AG04449 (cell line): Measurements from ENCODE around the gene CALML5.

ENCODE experiments used
- CTCF ChIA-PET: fragments of 350-600 bp; formaldehyde crosslinking; extraction: SDS; loops from one replicate; lab custom pipeline; 2021; ENCODE audit warnings: antibody characterized with exemption; lab: Yijun Ruan, JAX
- POLR2A ChIA-PET: fragments of 400-600, 350-600 bp; formaldehyde crosslinking; extraction: SDS; loops from one replicate; lab custom pipeline; 2020; ENCODE audit warnings: antibody characterized with exemption, inconsistent platforms; lab: Yijun Ruan, JAX
- DNase-seq: peaks from one replicate; pipeline ENCODE4 v3.0.0-alpha.2; 2010; ENCODE audit warnings: low read depth, low spot score
- H3K4me3 ChIP-seq: 2 replicates; pipeline ENCODE4 v1.5.1; 2011; ENCODE audit warnings: low read depth, mild to moderate bottlenecking, control low read depth, low read length
- TF ChIP-seq, protein P1 (sequence below): IDR thresholded peaks from one replicate; pipeline ENCODE4 v1.5.1; 2011; ENCODE audit warnings: mild to moderate bottlenecking, moderate library complexity, low read length, control low read depth, inconsistent platforms; ENCODE audit not compliant: insufficient read depth; ENCODE audit errors: missing control alignments

Gene CALML5

DNA sequence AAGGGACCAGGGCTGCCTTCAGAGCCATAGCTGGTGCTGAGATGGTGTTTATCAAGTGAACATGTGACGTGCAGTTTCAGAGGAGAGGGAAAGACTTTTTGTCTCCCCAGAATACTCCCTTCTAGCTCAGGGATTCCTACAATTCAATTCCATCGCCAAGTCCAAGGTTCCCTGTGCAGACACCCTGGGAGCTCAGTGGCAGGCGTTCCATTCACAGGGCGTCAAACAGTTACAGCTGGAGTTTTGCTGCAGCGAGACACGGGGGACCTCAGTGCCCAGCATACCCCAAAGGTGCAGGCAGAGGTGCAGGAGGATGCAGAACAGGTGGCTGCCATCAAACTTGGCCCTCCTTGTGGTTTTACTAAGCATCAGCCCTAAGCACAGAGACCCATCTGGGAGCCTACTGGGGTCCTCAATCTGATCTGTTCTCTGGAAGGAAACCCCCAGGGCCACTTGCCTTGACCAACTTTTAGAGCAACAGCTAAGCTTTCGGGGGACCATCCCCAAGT is 846 bp upstream of the CALML5 start:
- no peak for DNase-seq
- CTCF ChIA-PET = interaction anchor here (1.1 kb wide), 1 partner anchor 123 kb away, joined by 3 read pairs; no protein-coding TSS in a partner anchor
- TF ChIP-seq, protein P1, sequence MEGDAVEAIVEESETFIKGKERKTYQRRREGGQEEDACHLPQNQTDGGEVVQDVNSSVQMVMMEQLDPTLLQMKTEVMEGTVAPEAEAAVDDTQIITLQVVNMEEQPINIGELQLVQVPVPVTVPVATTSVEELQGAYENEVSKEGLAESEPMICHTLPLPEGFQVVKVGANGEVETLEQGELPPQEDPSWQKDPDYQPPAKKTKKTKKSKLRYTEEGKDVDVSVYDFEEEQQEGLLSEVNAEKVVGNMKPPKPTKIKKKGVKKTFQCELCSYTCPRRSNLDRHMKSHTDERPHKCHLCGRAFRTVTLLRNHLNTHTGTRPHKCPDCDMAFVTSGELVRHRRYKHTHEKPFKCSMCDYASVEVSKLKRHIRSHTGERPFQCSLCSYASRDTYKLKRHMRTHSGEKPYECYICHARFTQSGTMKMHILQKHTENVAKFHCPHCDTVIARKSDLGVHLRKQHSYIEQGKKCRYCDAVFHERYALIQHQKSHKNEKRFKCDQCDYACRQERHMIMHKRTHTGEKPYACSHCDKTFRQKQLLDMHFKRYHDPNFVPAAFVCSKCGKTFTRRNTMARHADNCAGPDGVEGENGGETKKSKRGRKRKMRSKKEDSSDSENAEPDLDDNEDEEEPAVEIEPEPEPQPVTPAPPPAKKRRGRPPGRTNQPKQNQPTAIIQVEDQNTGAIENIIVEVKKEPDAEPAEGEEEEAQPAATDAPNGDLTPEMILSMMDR = no peak
- POLR2A ChIA-PET = no interaction called here
- no peak overlapping the region for H3K4me3 ChIP-seq

DNA sequence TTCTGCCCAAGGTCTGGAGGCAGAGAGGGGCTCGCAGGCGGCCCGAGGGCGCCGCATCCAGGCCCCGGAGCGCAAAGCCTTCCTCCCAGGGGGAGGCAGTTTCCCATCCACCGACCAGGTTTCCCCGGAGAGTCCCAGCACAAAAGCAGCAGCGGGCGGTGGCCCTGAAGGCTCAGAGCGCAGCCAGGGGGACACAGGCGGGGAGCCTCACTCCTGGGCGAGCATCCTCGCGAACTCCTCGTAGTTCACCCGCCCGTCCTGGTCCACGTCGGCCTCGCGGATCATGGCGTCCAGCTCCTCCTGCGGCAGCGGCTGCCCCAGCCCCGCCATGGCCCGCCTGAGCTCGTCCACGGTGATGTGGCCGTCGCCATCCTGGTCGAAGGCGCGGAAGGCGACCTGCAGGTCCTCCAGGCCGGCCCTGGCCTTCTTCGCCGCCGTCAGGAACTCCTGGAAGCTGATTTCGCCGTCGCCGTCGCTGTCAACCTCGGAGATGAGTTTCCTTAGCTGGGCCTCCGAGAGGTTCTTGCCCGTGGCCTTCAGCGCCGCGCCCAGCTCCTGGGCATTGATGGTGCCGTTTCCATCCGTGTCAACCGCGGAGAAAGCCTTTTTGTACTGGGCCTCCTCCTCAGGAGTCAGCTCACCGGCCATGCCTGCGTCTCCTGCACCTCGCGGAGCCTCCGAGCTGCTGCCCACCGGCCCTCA is 428 bp downstream of the CALML5 start:
- no peak for DNase-seq
- CTCF ChIA-PET = no interaction called here

DNA sequence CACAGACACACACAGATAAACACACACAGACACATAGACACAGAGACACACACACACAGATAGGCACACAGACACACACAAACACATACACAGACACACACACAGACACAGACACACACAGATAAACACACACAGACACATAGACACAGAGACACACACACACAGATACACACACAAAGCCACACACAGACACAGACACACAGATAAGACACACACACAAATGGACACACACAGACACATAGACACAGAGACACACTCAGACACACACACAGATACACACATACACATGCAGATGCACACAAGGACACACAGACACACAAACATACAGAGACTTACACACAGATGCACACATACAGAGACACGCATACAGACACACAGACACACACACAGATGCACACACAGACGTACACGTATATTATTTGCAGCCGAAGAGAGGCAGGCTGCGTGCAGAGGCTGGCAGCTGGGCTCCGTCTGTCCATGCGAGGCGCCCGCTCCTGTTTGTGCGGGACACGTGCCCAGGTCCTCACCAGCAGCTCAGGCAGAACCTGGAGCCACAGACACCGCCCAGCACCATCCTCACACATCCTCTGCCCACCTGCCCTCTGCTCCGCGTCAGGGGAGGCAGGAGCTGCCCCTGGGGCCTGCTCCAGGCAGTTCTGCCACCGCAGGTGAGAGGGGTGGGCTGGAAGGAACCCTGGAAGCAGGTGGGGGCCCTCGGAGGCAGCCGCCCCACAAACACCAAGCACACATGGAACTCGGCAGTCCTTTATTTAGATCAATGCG is 1.2 kb downstream of the CALML5 start:
- no peak overlapping the region for H3K4me3 ChIP-seq
- DNase-seq = no peak
- TF ChIP-seq, protein P1 = no peak
- POLR2A ChIA-PET = no interaction called here
- CTCF ChIA-PET = no interaction called here

More for the DNA sequence above, 428 bp downstream of the CALML5 start:
- TF ChIP-seq, protein P1 = no peak
- H3K4me3 ChIP-seq = no peak overlapping the region
- POLR2A ChIA-PET = no interaction called here

DNA sequence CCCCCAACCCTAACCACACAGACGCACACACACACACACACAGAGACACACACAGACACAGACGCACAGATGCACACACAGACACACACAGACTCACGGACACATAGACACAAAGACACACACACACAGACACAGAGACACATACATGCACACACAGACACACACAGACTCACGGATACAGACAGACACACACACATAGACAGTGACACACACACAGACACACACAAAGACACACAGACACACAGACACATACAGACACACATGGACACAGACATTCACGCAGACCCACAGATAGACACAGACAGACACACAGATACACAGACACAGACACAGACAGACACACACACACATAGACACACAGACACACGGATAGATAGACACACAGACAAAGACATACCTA is 2.1 kb downstream of the CALML5 start:
- H3K4me3 ChIP-seq = no peak overlapping the region
- POLR2A ChIA-PET = no interaction called here
- TF ChIP-seq, protein P1 = no peak
- CTCF ChIA-PET = no interaction called here
- DNase-seq = no peak

DNA sequence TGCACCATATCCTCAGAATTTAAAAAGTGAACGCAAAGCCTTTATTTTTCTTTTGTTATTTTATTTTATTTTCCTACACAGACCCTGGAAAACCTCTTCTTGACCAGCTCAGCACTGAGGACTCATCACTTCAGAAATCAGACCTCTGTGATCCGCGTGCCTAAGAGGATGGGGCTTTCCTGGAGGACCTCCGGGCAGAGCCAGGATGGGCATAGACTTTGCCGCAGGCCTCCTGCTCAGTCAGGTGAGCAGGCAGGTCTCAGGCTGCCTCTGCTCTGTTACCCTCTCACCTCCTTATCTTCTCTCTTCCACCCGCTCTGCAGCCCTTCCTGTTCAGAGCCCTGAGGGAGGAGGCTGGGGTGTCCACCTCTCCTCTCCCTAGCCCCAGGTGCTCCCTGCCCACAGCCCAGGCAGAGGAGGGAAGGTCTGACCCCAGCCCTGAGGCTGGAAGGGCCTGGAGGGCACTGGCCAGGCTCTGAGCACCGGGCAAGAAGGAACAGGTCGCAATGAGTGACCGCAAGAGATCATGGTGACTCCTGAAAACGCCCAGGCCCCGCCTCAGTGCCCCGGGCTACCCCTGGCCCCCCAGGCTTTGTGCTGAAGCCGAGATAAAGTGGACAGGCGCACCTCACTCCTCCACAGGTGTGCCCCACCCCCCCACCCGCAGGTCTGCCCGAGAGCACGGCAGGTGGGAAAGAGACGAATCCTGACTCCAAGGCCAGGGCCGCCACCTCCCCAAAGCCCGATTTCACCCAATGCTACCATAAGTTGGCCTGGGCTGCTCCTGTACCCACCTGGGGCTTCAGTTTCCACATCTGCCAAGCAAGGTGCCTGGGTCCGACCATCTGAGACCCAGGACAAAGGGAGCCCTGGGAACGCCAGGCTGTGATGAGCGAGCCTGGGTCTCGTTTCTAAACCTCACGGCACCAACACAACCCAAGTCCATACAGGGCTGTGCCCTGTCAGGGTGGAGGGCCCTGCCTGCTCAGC is 2.8 kb downstream of the CALML5 start:
- ChIA-PET POLR2A (no interaction called here), CTCF (interaction anchor here (0.9 to 1.4 kb wide), 2 partner anchors 12 to 127 kb away, joined by 3 to 4 read pairs; no protein-coding TSS in a partner anchor)

More for the DNA sequence above, 2.8 kb downstream of the CALML5 start:
- TF ChIP-seq, protein P1 = no peak
- no peak overlapping the region for H3K4me3 ChIP-seq
- DNase-seq = no peak
